GM10266 (cell line): ENCODE results near the gene OR4A5.
"Not testable (repeated sequence)": the region's sequence is repeated elsewhere in the genome, so short reads cannot be mapped to it uniquely, and the experiment has no call there.

Experiments
- DNase-seq: peaks from one replicate; pipeline ENCODE4 v3.0.0; 2012; ENCODE audit errors: extremely low spot score

The OR4A5 gene, protein sequence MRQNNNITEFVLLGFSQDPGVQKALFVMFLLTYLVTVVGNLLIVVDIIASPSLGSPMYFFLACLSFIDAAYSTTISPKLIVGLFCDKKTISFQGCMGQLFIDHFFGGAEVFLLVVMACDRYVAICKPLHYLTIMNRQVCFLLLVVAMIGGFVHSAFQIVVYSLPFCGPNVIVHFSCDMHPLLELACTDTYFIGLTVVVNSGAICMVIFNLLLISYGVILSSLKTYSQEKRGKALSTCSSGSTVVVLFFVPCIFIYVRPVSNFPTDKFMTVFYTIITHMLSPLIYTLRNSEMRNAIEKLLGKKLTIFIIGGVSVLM

DNA sequence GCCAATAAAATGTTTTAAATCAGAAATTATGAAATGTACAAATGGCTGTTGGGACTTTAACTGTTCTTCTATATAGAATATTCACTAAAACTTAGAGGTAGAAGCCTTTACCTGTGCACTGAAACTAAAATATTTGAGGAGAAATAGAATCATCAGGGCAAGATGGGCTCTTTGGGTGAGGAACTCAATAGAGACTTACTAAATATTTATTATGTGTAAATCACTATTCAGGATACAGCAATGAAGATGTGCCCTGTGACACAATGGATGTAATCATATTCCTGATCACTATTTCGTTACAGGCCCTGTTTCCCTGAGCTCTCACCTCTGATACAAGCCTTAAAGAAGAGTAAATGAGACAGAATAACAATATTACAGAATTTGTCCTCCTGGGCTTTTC, at the start of gene OR4A5:
OR4A5 (plus strand) TSS at position 301 of the 400 bp plus-strand sequence; CDS start at position 354, 53 bp downstream.
- DNase-seq = not testable (repeated sequence)

DNA sequence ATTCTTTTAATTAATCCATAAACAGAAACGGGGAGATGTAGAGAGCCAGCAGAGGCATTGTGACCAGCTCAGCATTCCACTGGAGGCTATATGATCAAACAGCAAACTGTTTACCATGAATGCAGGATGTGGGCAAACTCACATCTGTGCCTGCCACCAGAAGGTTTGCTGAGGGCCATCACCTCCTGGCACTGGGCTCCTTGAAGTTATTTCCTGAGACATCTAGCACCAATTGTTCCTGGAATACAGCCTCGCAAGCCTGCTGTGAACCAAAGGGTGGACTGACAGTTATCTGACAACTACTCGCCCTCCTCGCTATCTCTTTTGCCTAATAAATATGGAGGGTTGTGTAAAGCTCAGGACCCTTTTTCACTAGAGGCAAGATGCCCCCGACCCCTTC, 13.5 kb downstream of the OR4A5 start:
- DNase-seq = not testable (repeated sequence)
